H1 (cell line): Measurements from ENCODE around the gene EIF2B2. TPM values are rescaled to one million over a fixed set of nuclear protein-coding genes. Genes with fewer than 3 reads are reported as not detected.
A peak's percentile ranks its signal among the peaks of the same experiment; 100 is the strongest.

Source experiments
- ATF2 ChIP-seq: IDR thresholded peaks from 2 replicates; pipeline ENCODE4 v1.6.1; 2012; ENCODE audit warnings: low read length, inconsistent platforms
- BACH1 ChIP-seq: IDR thresholded peaks from 2 replicates; pipeline ENCODE4 v1.6.1; 2012; ENCODE audit warnings: low read length, improper control_type of control experiment
- CTBP2 ChIP-seq: IDR thresholded peaks from 2 replicates; pipeline ENCODE4 v1.7.0; 2011; ENCODE audit warnings: borderline replicate concordance, mild to moderate bottlenecking, moderate library complexity, mixed read lengths, low read length; ENCODE audit not compliant: insufficient read depth, insufficient read length
- CTCF ChIP-seq, 3 experiments: IDR thresholded peaks; 1 replicate in 2 of 3; 2 replicates in 1 of 3; pipeline versions ENCODE4 v1.5.1 to v1.6.1; 2011; ENCODE audit warnings: low read length in 3 of 3, mild to moderate bottlenecking in 3 of 3, inconsistent platforms in 2 of 3, low read depth in 1 of 3, moderate library complexity in 1 of 3; ENCODE audit not compliant: insufficient read depth in 1 of 3; ENCODE audit errors: control extremely low read depth in 1 of 3
- GTF2F1 ChIP-seq: IDR thresholded peaks from 2 replicates; pipeline ENCODE4 v1.6.1; 2012; ENCODE audit warnings: low read depth, low read length, improper control_type of control experiment, borderline replicate concordance
- JUN ChIP-seq: IDR thresholded peaks from 2 replicates; pipeline ENCODE4 v1.6.1; 2011; ENCODE audit warnings: low read depth, mild to moderate bottlenecking, improper control_type of control experiment, low read length
- KDM1A ChIP-seq: fragments of 200-600, 300-600 bp; sonication (generic); IDR thresholded peaks from 2 replicates; pipeline ENCODE4 v1.7.1; 2016; ENCODE audit warnings: mild to moderate bottlenecking, low read length, borderline replicate concordance
- KDM5A ChIP-seq: fragments of 200-600 bp; IDR thresholded peaks from 2 replicates; pipeline ENCODE4 v1.7.1; 2012; ENCODE audit warnings: mild to moderate bottlenecking, low read length, inconsistent platforms, mixed read lengths
- MAFK ChIP-seq: IDR thresholded peaks from 2 replicates; pipeline ENCODE4 v1.6.1; 2012; ENCODE audit warnings: low read depth, mild to moderate bottlenecking, improper control_type of control experiment, low read length
- NRF1 ChIP-seq: IDR thresholded peaks from 2 replicates; pipeline ENCODE4 v1.6.1; 2011; ENCODE audit warnings: mild to moderate bottlenecking, low read depth, low read length, improper control_type of control experiment
- POLR2AphosphoS5 ChIP-seq: IDR thresholded peaks from 2 replicates; pipeline ENCODE4 v1.6.1; 2011; ENCODE audit warnings: low read depth, low read length
- RBBP5 ChIP-seq: IDR thresholded peaks from 2 replicates; pipeline ENCODE4 v1.7.1; 2012; ENCODE audit warnings: low read depth, mild to moderate bottlenecking, inconsistent platforms, low read length, moderate library complexity, borderline replicate concordance
- RXRA ChIP-seq: IDR thresholded peaks from 2 replicates; pipeline ENCODE4 v1.6.1; 2011; ENCODE audit warnings: low read depth, mild to moderate bottlenecking, low read length, moderate library complexity; ENCODE audit not compliant: insufficient read depth
- SP2 ChIP-seq: IDR thresholded peaks from 2 replicates; pipeline ENCODE4 v1.6.1; 2012; ENCODE audit warnings: mild to moderate bottlenecking, low read length, inconsistent platforms
- SP4 ChIP-seq: IDR thresholded peaks from 2 replicates; pipeline ENCODE4 v1.6.1; 2012; ENCODE audit warnings: low read length, inconsistent platforms
- SUZ12 ChIP-seq: fragments of 200-600 bp; sonication (generic); IDR thresholded peaks from 2 replicates; pipeline ENCODE4 v1.6.1; 2012; ENCODE audit warnings: mild to moderate bottlenecking, inconsistent platforms, low read length, moderate library complexity, mixed read lengths
- TAF1 ChIP-seq: IDR thresholded peaks from 2 replicates; pipeline ENCODE4 v1.6.1; 2011; ENCODE audit warnings: mild to moderate bottlenecking, low read depth, low read length
- TCF12 ChIP-seq: IDR thresholded peaks from 2 replicates; pipeline ENCODE4 v1.6.1; 2011; ENCODE audit warnings: low read depth, mild to moderate bottlenecking, low read length
- TEAD4 ChIP-seq: IDR thresholded peaks from 2 replicates; pipeline ENCODE4 v1.6.1; 2012; ENCODE audit warnings: low read depth, low read length, inconsistent platforms, mixed read lengths
- YY1 ChIP-seq: IDR thresholded peaks from 2 replicates; pipeline ENCODE4 v1.6.1; 2011; ENCODE audit warnings: low read depth, mild to moderate bottlenecking, low read length
- polyA plus RNA-seq, 7 experiments: library from polyadenylated mRNA; depleted of rRNA in 3 of 7; stranded (reverse) in 5 of 7; unstranded in 2 of 7; fragments of >200 nt in 5 of 7; fragments of 200-250 nt in 2 of 7; gene quantifications; 1 replicate in 5 of 7; 2 replicates in 1 of 7; 4 replicates in 1 of 7; pipeline versions ENCODE4 v1.2.1 to v1.2.3, GENCODE V29; 2011 to 2013; ENCODE audit warnings: missing spikeins in 2 of 7, mixed read lengths in 2 of 7
- total RNA-seq: library from RNA; stranded (reverse); fragmentation: NEBNext Ultra II Directional; extraction: Animal tissue kit (Norgen Biotek cat#: 25700); gene quantifications from 2 replicates; pipeline ENCODE4 v1.2.1, GENCODE V29; 2021

Gene EIF2B2
- total and polyA plus RNA-seq, 2 of the 8 experiments (the other 6 are each of a cell fraction or from before 2014, with no cell fraction given), result 42.6 to 79.9 TPM

GRCh38 chr14:74979442-74980397 is 23.0 kb upstream of the EIF2B2 start (continued):
- TF ChIP-seq RXRA (no peak), KDM5A (no peak), RBBP5 (no peak), TAF1 (no peak), NRF1 (no peak), KDM1A (no peak), BACH1 (no peak), TEAD4 (peak; percentile 89), TCF12 (no peak), CTBP2 (no peak), SUZ12 (no peak), SP2 (no peak), SP4 (no peak), CTCF (IDR thresholded peaks at IDR 0.05; ENCODE audit: control extremely low read depth in 1 of 3, insufficient read depth in 1 of 3, low read depth in 1 of 3, low read length in 3 of 3) (peak in 2 of 3 experiments; percentile 5 to 44; a peak in 1 of 4 replicates), JUN (no peak), GTF2F1 (no peak), ATF2 (no peak), POLR2AphosphoS5 (no peak), MAFK (no peak), YY1 (no peak)
